ENCODE measurements around the gene PLXND1.

DNA sequence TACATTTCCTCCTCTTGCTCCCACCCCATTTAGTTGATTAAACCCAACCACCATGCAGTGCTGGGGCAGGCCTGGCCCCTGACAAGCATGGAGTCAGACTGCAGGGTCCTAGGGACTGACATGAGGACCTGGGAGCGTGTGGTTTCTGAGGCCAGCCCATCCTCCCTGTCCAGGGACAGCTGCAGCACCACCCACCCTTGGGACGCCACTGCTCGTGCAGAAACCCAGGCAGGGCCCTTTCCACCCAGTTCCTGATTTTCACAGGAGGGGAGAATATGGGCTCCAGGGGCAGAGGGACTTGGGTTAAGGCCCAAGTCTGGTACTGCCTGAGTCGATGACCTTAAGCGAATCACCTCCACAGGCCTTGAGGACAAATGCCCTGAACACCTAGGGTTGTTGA, 23.7 kb downstream of the PLXND1 start:
- TF ChIP-seq, protein P1, sequence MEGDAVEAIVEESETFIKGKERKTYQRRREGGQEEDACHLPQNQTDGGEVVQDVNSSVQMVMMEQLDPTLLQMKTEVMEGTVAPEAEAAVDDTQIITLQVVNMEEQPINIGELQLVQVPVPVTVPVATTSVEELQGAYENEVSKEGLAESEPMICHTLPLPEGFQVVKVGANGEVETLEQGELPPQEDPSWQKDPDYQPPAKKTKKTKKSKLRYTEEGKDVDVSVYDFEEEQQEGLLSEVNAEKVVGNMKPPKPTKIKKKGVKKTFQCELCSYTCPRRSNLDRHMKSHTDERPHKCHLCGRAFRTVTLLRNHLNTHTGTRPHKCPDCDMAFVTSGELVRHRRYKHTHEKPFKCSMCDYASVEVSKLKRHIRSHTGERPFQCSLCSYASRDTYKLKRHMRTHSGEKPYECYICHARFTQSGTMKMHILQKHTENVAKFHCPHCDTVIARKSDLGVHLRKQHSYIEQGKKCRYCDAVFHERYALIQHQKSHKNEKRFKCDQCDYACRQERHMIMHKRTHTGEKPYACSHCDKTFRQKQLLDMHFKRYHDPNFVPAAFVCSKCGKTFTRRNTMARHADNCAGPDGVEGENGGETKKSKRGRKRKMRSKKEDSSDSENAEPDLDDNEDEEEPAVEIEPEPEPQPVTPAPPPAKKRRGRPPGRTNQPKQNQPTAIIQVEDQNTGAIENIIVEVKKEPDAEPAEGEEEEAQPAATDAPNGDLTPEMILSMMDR (conservative IDR thresholded peaks at IDR 0.05 in 1 of 2, IDR thresholded peaks at IDR 0.05 in 1 of 2; ENCODE audit: extremely low read depth in 1 of 2, insufficient read depth in 1 of 2, low read depth in 1 of 2, low read length in 2 of 2) = no peak
- TF ChIP-seq EZH2 (IDR thresholded peaks at IDR 0.05; ENCODE audit: borderline replicate concordance, low read length) = no peak
